ENCODE measurements around the gene JMJD1C.
A peak's percentile ranks its signal among the peaks of the same experiment; 100 is the strongest.

The JMJD1C gene

GRCh38 chr10:63133056-63133820 is 332.5 kb downstream of the JMJD1C start, which contains the start of gene NRBF2:
TSS of gene NRBF2 (plus strand) at chr10:63133328. CDS start at chr10:63133471, 143 bp downstream.
- Histone ChIP-seq H3K36me3 (replicated peaks) (0 out of 2 replicates have a peak, but pooled peaks cover 2% of the 10 kb centered on the region), H3K9me3 (no peaks in the 10 kb centered on the region; the same call in 1 of the 2 replicates), H3K27me3 (ENCODE audit: low read depth) (no peaks in the 10 kb centered on the region), H3K4me3 (peak within 1 kb of the TSS; percentile 97), H3K4me1 (peaks cover 3% of the 10 kb centered on the region; the same call in 1 of the 2 replicates)
- in situ Hi-C loops (cut with MboI; ENCODE audit: low sequenced_read_pairs), result no loop called here
- peak; percentile 96 to 98 for DNase-seq (ENCODE audit: low spot score in 2 of 2)

GRCh38 chr10:63132651-63133055 is 333.1 kb downstream of the JMJD1C start:
- H3K9me3 ChIP-seq, result no peaks in the 10 kb centered on the region; the same call in 1 of the 2 replicates
- 0 out of 2 replicates have a peak, but pooled peaks cover 2% of the 10 kb centered on the region for H3K36me3 ChIP-seq (replicated peaks)
- H3K4me1 ChIP-seq, result peaks cover 3% of the 10 kb centered on the region; the same call in 1 of the 2 replicates
- no peak overlapping the region for H3K4me3 ChIP-seq
- H3K27me3 ChIP-seq (ENCODE audit: low read depth), result no peaks in the 10 kb centered on the region
- in situ Hi-C loops (cut with MboI; ENCODE audit: low sequenced_read_pairs), result no loop called here
- DNase-seq (ENCODE audit: low spot score in 2 of 2), result no peak

GRCh38 chr10:63129888-63130287 is 335.9 kb downstream of the JMJD1C start:
- peak in 1 of 2 experiments; percentile 10 for DNase-seq (ENCODE audit: low spot score in 2 of 2)
- H3K4me1 ChIP-seq, result peaks cover 3% of the 10 kb centered on the region; the same call in 1 of the 2 replicates
- H3K4me3 ChIP-seq, result no peak overlapping the region
- H3K27me3 ChIP-seq (ENCODE audit: low read depth), result no peaks in the 10 kb centered on the region
- H3K36me3 ChIP-seq (replicated peaks), result 0 out of 2 replicates have a peak, but pooled peaks cover 2% of the 10 kb centered on the region
- no peaks in the 10 kb centered on the region; the same call in 1 of the 2 replicates for H3K9me3 ChIP-seq
- in situ Hi-C loops (cut with MboI; ENCODE audit: low sequenced_read_pairs), result no loop called here

- 0 out of 2 replicates have a peak, but pooled peaks cover 2% of the 10 kb centered on the region for H3K36me3 ChIP-seq (replicated peaks)
- in situ Hi-C loops (cut with MboI; ENCODE audit: low sequenced_read_pairs), result no loop called here
- H3K27me3 ChIP-seq (ENCODE audit: low read depth), result no peaks in the 10 kb centered on the region
- DNase-seq (ENCODE audit: low spot score in 2 of 2), result no peak
- H3K4me1 ChIP-seq, result no peaks in the 10 kb centered on the region
- no peaks in the 10 kb centered on the region; the same call in 1 of the 2 replicates for H3K9me3 ChIP-seq
- no peak overlapping the region for H3K4me3 ChIP-seq
These were observed 337.3 kb downstream of the JMJD1C start for GRCh38 chr10:63128443-63128842.

GRCh38 chr10:63125459-63125858 is 340.3 kb downstream of the JMJD1C start:
- in situ Hi-C loops (cut with MboI; ENCODE audit: low sequenced_read_pairs), result no loop called here
- no peaks in the 10 kb centered on the region for H3K36me3 ChIP-seq (replicated peaks)

GRCh38 chr10:63123727-63124362 is 341.9 kb downstream of the JMJD1C start:
- Histone ChIP-seq H3K36me3 (replicated peaks) (no peaks in the 10 kb centered on the region), H3K4me3 (no peak overlapping the region), H3K27me3 (ENCODE audit: low read depth) (no peaks in the 10 kb centered on the region), H3K4me1 (no peaks in the 10 kb centered on the region), H3K9me3 (no peaks in the 10 kb centered on the region)
- in situ Hi-C loops (cut with MboI; ENCODE audit: low sequenced_read_pairs), result no loop called here
- DNase-seq (ENCODE audit: low spot score in 2 of 2), result no peak

More at GRCh38 chr10:63125459-63125858, 340.3 kb downstream of the JMJD1C start:
- Histone ChIP-seq H3K4me1 (no peaks in the 10 kb centered on the region), H3K9me3 (no peaks in the 10 kb centered on the region), H3K4me3 (no peak overlapping the region), H3K27me3 (ENCODE audit: low read depth) (no peaks in the 10 kb centered on the region)
- DNase-seq (ENCODE audit: low spot score in 2 of 2), result no peak

- in situ Hi-C loops (cut with MboI; ENCODE audit: low sequenced_read_pairs), result no loop called here
- Histone ChIP-seq H3K4me3 (no peak overlapping the region), H3K4me1 (peaks cover 8% of the 10 kb centered on the region), H3K9me3 (no peaks in the 10 kb centered on the region), H3K27me3 (ENCODE audit: low read depth) (no peaks in the 10 kb centered on the region), H3K36me3 (replicated peaks) (no peaks in the 10 kb centered on the region)
- no peak for DNase-seq (ENCODE audit: low spot score in 2 of 2)
These were observed 345.2 kb downstream of the JMJD1C start for GRCh38 chr10:63120554-63120953.

GRCh38 chr10:63119041-63119440 is 346.7 kb downstream of the JMJD1C start:
- no peak for DNase-seq (ENCODE audit: low spot score in 2 of 2)
- Histone ChIP-seq H3K4me3 (no peak overlapping the region), H3K27me3 (ENCODE audit: low read depth) (no peaks in the 10 kb centered on the region), H3K9me3 (no peaks in the 10 kb centered on the region), H3K4me1 (peaks cover 10% of the 10 kb centered on the region), H3K36me3 (replicated peaks) (no peaks in the 10 kb centered on the region)
- in situ Hi-C loops (cut with MboI; ENCODE audit: low sequenced_read_pairs), result no loop called here
